Lower leg skin (tissue), 3 donors: Measurements from ENCODE around the gene BPIFB4.

Experiments
- POLR2A ChIP-seq, 2 donors: fragments of 450-650 bp; IDR thresholded peaks; one replicate each; pipeline ENCODE4 v1.6.1; 2016 to 2017; ENCODE audit warnings: antibody characterized with exemption in 2 of 2, mild to moderate bottlenecking in 1 of 2, moderate library complexity in 1 of 2
- TF ChIP-seq, protein P1 (sequence below), 3 donors: fragments of 450-650 bp; IDR thresholded peaks; one replicate each; pipeline ENCODE4 v1.5.1; 2016; ENCODE audit warnings: antibody characterized with exemption in 3 of 3, mild to moderate bottlenecking in 3 of 3, moderate library complexity in 2 of 3

- TF ChIP-seq, protein P1, sequence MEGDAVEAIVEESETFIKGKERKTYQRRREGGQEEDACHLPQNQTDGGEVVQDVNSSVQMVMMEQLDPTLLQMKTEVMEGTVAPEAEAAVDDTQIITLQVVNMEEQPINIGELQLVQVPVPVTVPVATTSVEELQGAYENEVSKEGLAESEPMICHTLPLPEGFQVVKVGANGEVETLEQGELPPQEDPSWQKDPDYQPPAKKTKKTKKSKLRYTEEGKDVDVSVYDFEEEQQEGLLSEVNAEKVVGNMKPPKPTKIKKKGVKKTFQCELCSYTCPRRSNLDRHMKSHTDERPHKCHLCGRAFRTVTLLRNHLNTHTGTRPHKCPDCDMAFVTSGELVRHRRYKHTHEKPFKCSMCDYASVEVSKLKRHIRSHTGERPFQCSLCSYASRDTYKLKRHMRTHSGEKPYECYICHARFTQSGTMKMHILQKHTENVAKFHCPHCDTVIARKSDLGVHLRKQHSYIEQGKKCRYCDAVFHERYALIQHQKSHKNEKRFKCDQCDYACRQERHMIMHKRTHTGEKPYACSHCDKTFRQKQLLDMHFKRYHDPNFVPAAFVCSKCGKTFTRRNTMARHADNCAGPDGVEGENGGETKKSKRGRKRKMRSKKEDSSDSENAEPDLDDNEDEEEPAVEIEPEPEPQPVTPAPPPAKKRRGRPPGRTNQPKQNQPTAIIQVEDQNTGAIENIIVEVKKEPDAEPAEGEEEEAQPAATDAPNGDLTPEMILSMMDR (IDR thresholded peaks at IDR 0.05) = no peak
- no peak for TF ChIP-seq POLR2A (IDR thresholded peaks at IDR 0.05)
Observed at GRCh38 chr20:33145521-33145920, 66.1 kb downstream of the BPIFB4 start.
